COLO829 (cell line): ENCODE measurements around the gene RNU7-1.
"Not testable (repeated sequence)": the region's sequence is repeated elsewhere in the genome, so short reads cannot be mapped to it uniquely, and the experiment has no call there.

Source experiments
- DNase-seq: peaks from one replicate; pipeline ENCODE4 v3.0.0; 2012; ENCODE audit warnings: low spot score

Gene RNU7-1

GRCh38 chr12:6943722-6944380, at the start of gene RNU7-1, which contains the start of gene C12orf57:
Gene RNU7-1, plus strand, starts transcription at chr12:6943816.
Gene C12orf57, plus strand, starts transcription at chr12:6944022. Its CDS starts 100 bp downstream, at chr12:6944122.
- DNase-seq, result peak; percentile 89

DNA sequence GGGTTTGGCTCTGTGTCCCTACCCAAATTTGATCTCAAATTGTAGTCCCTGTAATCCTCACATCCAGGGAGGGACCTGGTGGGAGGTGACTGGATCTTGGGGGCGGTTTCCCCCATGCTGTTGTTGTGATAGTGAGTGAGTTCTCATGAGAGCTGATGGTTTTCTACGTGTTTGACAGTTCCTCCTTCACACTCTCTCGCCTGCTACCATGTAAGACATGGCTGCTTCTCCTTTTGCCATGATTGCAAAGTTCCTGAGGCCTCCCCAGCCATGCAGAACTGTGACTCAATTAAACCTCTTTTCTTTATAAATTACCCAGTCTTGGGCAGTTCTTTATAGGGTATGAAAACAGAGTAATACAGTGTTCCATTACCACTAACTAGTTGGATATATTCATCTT, 49.3 kb upstream of the RNU7-1 start:
- no peak for DNase-seq

DNA sequence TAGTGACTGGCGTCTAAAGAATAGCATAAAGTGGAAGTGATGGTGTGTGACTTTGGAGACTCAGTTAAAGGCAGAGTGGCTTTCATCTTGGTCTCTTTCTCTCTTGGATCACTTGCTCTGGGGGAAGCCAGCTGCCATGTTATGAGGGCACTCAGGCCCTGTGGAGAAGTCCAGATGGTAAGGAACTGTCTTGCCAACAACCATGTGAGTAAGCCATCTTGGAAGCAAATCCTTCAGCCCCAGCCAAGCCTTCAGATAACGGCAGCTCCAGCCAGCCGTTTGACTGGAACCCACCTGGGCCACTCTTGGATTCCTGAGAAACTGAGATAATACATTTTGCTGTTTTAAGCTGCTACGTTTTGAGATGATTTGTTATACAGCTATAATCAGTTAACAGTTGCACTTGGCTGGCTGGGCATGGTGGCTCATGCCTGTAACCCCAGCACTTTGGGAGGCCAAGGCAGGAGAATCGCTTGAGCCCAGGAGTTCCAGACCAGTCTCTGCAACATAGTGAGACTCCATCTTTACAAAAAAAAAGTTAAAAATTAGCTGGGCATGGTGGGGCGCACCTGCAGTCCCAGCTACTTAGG, 46.7 kb upstream of the RNU7-1 start:
- no peak for DNase-seq

GRCh38 chr12:6899427-6899826, 44.2 kb upstream of the RNU7-1 start:
- no peak for DNase-seq

- DNase-seq, result no peak
Measured at GRCh38 chr12:6899837-6900519, 43.6 kb upstream of the RNU7-1 start.

- no peak for DNase-seq
Measured at GRCh38 chr12:6902448-6902847, 41.2 kb upstream of the RNU7-1 start.

DNA sequence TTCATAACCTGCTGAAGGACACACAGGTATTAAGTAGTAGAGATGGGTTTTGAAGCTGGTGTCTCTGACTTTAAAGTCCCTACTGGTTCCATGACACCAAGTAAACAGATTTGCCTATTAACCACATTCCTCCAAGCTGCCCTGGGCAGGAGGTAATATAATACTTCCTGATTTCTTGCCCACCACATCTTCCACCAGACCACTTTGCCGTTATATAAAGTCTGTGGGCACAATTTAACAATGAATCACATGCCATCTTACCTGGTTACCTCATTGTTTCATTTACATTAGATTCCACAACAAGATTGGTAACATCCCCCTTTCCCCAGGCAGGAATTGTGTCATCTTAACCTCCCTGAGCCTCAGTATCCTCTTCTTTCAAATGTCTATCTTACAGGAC, 39.9 kb upstream of the RNU7-1 start:
- no peak for DNase-seq

- peak; percentile 99 for DNase-seq
Measured at GRCh38 chr12:6904280-6905276, 39.0 kb upstream of the RNU7-1 start, which contains the start of gene LRRC23. Gene LRRC23, plus strand, starts transcription at chr12:6904822. Its CDS starts 812 bp downstream, at chr12:6905634.

DNA sequence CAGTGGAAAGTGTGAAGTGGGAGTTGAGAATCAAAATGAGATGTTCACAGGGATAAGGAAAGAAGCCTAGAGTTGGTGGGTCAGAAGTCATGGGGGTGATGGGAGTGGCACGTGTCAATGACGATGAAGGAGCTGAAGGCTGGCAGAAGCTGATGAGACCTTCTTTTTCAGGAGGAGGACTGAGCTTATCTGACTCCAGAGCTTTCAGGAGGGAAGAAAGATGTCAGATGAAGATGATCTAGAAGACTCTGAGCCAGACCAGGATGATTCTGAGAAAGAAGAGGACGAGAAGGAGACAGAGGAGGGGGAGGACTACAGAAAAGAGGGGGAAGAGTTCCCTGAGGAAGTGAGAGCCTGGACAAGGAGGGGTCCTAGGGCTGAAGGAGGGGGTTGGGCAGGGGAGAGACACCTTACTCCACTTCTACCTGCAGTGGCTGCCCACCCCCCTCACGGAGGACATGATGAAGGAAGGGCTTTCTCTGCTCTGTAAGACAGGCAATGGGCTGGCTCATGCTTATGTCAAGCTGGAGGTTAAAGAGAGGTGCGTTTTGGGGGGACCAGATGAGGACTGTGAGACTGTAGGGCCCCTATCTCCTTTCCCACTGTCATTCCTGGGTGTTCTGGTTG, 38.1 kb upstream of the RNU7-1 start:
- DNase-seq, result no peak

DNA sequence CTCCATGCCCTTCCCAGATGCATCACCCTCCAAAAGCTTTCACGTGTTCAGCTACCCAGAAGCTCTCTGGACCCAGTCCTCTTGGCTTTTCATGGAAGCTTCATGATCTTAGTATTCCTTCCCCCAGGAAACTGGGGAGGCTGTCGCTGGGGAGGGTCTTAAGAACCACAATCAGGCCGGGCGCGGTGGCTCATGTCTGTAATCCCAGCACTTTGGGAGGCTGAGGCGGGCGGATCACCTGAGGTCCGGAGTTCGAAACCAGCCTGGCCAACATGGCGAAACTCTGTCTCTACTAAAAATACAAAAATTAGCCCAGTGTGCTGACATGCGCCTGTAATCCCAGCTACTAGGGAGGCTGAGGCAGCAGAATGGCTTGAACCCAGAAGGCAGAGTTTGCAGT, 35.5 kb upstream of the RNU7-1 start:
- not testable (repeated sequence) for DNase-seq

DNA sequence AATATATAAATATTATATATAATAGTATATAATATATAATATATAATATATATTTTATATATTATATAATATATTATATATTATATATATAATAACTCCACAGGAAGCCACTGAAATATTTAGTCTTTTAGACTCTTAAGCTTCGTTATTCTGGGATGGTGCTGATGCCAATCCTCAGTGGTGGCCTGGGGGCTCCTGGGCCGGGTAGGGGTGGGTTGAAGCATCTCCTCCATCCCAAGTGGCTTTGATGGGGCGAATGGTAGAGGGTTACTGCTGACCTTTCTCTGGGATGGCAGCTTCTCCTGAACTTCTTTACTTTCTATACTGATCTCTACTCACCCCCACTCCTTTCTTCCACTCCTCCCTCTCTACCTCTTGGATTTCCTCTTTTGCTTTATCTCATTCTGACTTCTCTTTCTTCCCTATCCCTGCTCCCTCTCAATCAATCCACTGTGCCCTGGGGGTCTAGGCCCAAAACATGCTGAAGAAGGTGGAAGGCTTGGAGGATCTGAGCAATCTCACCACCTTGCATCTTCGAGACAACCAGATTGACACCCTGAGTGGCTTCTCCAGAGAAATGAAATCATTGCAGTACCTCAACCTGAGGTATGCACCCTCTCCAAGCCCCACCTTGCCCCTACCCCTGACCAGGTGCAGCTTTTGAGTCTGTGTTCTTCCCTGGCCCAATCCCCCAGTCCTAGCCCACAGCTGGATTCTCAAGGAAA, 34.0 kb upstream of the RNU7-1 start:
- DNase-seq, result no peak

GRCh38 chr12:6912164-6912935, 31.3 kb upstream of the RNU7-1 start:
- DNase-seq, result no peak

DNA sequence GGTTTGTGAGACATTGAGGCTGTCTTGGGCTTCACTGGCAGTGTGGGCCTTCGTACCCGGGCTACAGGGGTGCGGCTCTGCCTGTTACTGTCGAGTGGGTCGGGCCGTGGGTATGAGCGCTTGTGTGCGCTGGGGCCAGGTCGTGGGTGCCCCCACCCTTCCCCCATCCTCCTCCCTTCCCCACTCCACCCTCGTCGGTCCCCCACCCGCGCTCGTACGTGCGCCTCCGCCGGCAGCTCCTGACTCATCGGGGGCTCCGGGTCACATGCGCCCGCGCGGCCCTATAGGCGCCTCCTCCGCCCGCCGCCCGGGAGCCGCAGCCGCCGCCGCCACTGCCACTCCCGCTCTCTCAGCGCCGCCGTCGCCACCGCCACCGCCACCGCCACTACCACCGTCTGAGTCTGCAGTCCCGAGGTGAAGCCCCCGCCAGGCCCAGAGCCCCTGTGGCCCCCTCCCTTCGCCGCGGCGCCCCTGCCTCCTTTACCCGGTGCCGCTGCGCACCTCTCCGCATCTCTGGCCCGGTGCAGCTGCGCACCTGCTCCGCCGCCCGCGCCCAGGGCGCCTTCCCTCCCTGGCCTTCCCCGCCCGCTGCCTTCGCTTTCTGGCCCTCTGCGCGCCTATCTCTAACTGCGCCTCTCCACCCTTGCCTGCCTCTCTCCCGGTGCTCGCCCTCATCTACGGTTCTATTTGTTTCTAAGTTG, 29.2 kb upstream of the RNU7-1 start, which contains the start of gene ENO2:
ENO2 (plus strand) TSS at position 335 of the 701 bp plus-strand sequence. CDS start 1,253 bp downstream, outside the sequence.
- no peak for DNase-seq

DNA sequence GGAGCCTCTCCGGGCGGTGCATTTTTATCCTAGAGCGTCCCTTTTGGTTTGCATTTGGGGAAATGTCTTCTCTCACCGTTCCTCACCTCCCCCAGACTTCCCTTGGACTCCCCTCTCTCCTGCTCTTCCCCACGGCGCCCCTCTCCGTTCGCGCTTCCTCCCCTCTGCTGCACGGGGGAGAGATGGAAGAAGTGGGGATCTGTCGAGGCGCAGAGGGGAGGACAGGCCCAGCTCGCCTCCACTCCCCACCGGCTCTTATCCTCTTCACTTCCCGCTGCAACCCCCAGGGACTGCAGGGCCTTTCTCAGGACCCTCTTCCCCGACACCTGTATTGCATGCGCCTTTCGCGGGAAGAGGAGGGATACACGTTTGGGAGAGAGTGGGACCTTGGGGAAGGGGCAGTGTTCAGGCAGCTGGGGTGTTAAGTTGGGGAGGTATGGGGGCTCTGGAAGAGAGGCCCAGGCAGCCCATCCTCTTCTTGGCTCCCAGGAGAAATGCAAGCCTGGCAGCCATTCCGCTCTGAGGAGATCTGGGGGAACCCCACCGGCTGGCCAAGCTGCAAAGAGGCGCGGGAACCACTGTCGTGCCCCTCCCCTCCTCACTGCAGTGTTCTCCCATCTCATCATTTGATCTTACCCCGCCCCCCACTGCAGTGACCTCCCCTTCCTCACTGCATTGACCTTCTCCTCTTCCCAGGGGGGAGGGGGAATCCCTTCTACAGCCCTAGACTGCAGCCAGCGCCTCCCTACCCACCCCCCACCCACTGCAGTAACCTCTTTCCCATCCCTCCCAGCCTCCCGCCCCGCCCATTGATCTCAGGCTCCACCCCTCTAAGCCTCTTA, 28.4 kb upstream of the RNU7-1 start:
- peak; percentile 54 for DNase-seq

GRCh38 chr12:6915789-6916285, 27.8 kb upstream of the RNU7-1 start:
- no peak for DNase-seq

DNA sequence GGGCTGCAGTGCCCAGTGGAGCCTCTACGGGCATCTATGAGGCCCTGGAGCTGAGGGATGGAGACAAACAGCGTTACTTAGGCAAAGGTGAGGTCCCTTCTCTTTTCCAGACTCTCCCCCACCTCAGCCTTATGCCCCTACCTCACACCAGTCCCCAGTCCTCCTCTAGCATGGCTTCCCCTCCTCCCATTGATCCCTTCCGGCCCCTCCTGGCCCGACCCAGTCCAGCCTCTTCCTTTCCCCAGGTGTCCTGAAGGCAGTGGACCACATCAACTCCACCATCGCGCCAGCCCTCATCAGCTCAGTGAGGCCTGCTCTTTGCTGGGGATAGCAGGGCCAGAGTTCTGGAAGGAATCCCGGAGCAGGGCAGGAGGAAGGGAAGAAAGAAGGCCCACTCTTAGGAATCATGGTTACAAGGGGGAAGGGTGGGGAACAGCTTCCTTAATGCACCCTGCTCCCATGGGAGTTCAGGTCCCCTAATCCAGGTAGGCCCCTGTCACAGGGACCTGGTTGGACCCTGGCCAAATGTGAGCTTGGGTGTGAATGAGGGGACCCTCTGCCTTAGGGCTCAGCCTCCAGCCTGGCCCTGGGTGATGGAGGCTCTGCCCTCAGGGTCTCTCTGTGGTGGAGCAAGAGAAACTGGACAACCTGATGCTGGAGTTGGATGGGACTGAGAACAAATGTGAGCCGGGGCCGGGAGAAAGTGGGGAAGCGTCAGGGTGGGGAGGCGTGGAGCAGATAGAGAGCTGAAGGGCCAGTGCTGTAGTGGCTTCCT, 27.0 kb upstream of the RNU7-1 start:
- no peak for DNase-seq

GRCh38 chr12:6917491-6918231, 26.0 kb upstream of the RNU7-1 start:
- no peak for DNase-seq
